ENCODE results near the gene SDHA.
"Not testable (repeated sequence)": the region's sequence is repeated elsewhere in the genome, so short reads cannot be mapped to it uniquely, and the experiment has no call there.

Gene SDHA

DNA sequence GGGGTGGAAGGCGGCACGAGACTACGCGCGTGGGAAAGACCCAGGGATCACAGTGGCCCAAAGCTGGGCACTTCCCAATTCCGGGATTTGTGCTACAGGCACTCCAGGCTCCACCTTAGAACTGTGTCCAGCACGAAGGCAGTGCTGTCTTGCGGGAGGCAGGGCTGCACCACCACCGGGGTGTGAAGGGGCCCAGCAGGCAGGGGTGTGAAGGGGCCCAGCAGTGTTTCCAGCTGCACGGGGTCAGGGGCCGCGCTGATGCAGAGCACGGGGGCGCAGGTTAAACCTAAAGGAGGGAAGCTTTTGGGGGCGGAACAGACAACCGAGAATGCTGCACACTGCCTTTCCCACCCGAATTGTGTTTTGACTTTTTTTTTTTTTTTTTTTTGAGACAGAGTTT, 52.2 kb downstream of the SDHA start:
- Histone ChIP-seq H3K4me3 (ENCODE audit: low read depth, low read length) (no peak overlapping the region), H3K27ac (ENCODE audit: extremely low read depth, low read depth, low read length) (peak overlapping the region; percentile 77), H3K9me3 (ENCODE audit: control insufficient read depth, insufficient read depth, low read depth, low read length) (no peaks in the 10 kb centered on the region), H3K4me1 (ENCODE audit: control insufficient read depth, insufficient read depth, low read length) (no peaks in the 10 kb centered on the region), H3K36me3 (ENCODE audit: control insufficient read depth in 2 of 2, insufficient read depth in 1 of 2, low read length in 2 of 2) (peaks cover 0 to 23% of the 10 kb centered on the region in 2 experiments; a peak in 2 of 3 replicates)
- TF ChIP-seq ZNF18 (tag by site-specific recombination; IDR thresholded peaks at IDR 0.05) (peak; percentile 94), SP2 (tag by site-specific recombination; IDR thresholded peaks at IDR 0.05) (0 out of 2 replicates have a peak, but pooled peaks have one; percentile 27), KLF16 (tag by site-specific recombination; IDR thresholded peaks at IDR 0.05) (no peak)
- CTCF ChIA-PET: interaction anchor here (0.6 to 1.0 kb wide), 2 partner anchors 17 to 51 kb away, joined by 3 read pairs; no protein-coding TSS in a partner anchor
- POLR2A ChIA-PET: interaction anchor here (0.9 to 2.3 kb wide), 6 partner anchors 8 to 403 kb away, joined by 3 to 47 read pairs (median 6); partner anchors contain the start of genes CCDC127 and SDHA

GRCh38 chr5:271828-272167, 53.7 kb downstream of the SDHA start:
- CTCF ChIA-PET: interaction anchor here (0.9 kb wide), 1 partner anchor 84 kb away, joined by 5 read pairs; no protein-coding TSS in a partner anchor
- peaks cover 0 to 34% of the 10 kb centered on the region in 2 experiments; a peak in 2 of 3 replicates for H3K36me3 ChIP-seq (ENCODE audit: control insufficient read depth in 2 of 2, insufficient read depth in 1 of 2, low read length in 2 of 2)
- TF ChIP-seq ZFHX2 (tag by site-specific recombination; conservative IDR thresholded peaks at IDR 0.05): peak; percentile 4; the same call in 1 of the 2 replicates
- TF ChIP-seq HIC1 (tag by site-specific recombination; IDR thresholded peaks at IDR 0.05): peak; percentile 72; the same call in 1 of the 2 replicates
- H3K4me1 ChIP-seq (ENCODE audit: control insufficient read depth, insufficient read depth, low read length); H3K9me3 ChIP-seq (ENCODE audit: control insufficient read depth, insufficient read depth, low read depth, low read length): not testable (repeated sequence)
- H3K27ac ChIP-seq (ENCODE audit: extremely low read depth, low read depth, low read length): peak overlapping the region; percentile 34; the same call in 1 of the 2 replicates
- peak overlapping the region; percentile 87 for H3K4me3 ChIP-seq (ENCODE audit: low read depth, low read length)
- POLR2A ChIA-PET: interaction anchor here (1.0 to 2.3 kb wide), 13 partner anchors 12 to 620 kb away, joined by 3 to 47 read pairs (median 4); partner anchors contain the start of genes AHRR, BRD9, CCDC127 and SDHA

- POLR2A ChIA-PET; H3K9me3 ChIP-seq (ENCODE audit: control insufficient read depth, insufficient read depth, low read depth, low read length); CTCF ChIA-PET; H3K4me3 ChIP-seq (ENCODE audit: low read depth, low read length); H3K27ac ChIP-seq (ENCODE audit: extremely low read depth, low read depth, low read length); H3K4me1 ChIP-seq (ENCODE audit: control insufficient read depth, insufficient read depth, low read length): not testable (repeated sequence)
- peaks cover 0 to 35% of the 10 kb centered on the region in 2 experiments for H3K36me3 ChIP-seq (ENCODE audit: control insufficient read depth in 2 of 2, insufficient read depth in 1 of 2, low read length in 2 of 2)
Observed at GRCh38 chr5:273091-273490, 55.0 kb downstream of the SDHA start.

DNA sequence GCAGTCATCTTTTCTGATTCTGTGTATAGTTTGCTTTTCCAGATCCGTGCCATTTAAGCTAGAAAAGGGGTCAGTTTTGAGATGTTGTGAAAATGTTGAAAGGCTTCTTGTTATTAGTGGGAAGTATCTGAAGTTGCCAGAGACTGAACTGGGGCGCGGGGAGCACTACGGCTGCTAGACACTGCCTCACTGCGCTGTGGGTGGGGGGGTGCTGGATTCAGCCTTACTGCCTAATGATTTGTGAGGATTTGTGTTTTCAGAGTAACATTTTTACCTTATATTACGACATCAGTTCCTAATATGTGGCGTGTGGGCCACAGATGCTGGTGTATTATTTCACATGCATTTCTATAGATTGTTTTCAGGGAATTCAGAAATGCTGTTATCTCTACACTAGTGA, 55.4 kb downstream of the SDHA start:
- CTCF ChIA-PET; H3K27ac ChIP-seq (ENCODE audit: extremely low read depth, low read depth, low read length); H3K9me3 ChIP-seq (ENCODE audit: control insufficient read depth, insufficient read depth, low read depth, low read length); POLR2A ChIA-PET; H3K4me3 ChIP-seq (ENCODE audit: low read depth, low read length); H3K4me1 ChIP-seq (ENCODE audit: control insufficient read depth, insufficient read depth, low read length): not testable (repeated sequence)
- H3K36me3 ChIP-seq (ENCODE audit: control insufficient read depth in 2 of 2, insufficient read depth in 1 of 2, low read length in 2 of 2): peaks cover 2 to 35% of the 10 kb centered on the region in 2 experiments

- H3K9me3 ChIP-seq (ENCODE audit: control insufficient read depth, insufficient read depth, low read depth, low read length); H3K4me3 ChIP-seq (ENCODE audit: low read depth, low read length); H3K27ac ChIP-seq (ENCODE audit: extremely low read depth, low read depth, low read length); POLR2A ChIA-PET; H3K4me1 ChIP-seq (ENCODE audit: control insufficient read depth, insufficient read depth, low read length): not testable (repeated sequence)
- CTCF ChIA-PET: interaction anchor here (0.6 kb wide), 1 partner anchor 59 kb away, joined by 4 read pairs; no protein-coding TSS in a partner anchor
- H3K36me3 ChIP-seq (ENCODE audit: control insufficient read depth in 2 of 2, insufficient read depth in 1 of 2, low read length in 2 of 2): peaks cover 4 to 35% of the 10 kb centered on the region in 2 experiments
Observed at GRCh38 chr5:274346-274745, 56.2 kb downstream of the SDHA start.

GRCh38 chr5:278646-279045, 60.5 kb downstream of the SDHA start:
- POLR2A ChIA-PET: interaction anchor here (0.6 kb wide), 1 partner anchor 8 kb away, joined by 5 read pairs; no protein-coding TSS in a partner anchor
- Histone ChIP-seq H3K27ac (ENCODE audit: extremely low read depth, low read depth, low read length) (no peak overlapping the region), H3K4me3 (ENCODE audit: low read depth, low read length) (no peak overlapping the region), H3K9me3 (ENCODE audit: control insufficient read depth, insufficient read depth, low read depth, low read length) (no peaks in the 10 kb centered on the region), H3K4me1 (ENCODE audit: control insufficient read depth, insufficient read depth, low read length) (no peaks in the 10 kb centered on the region), H3K36me3 (ENCODE audit: control insufficient read depth in 2 of 2, insufficient read depth in 1 of 2, low read length in 2 of 2) (peaks cover 4 to 33% of the 10 kb centered on the region in 2 experiments)
- CTCF ChIA-PET: interaction anchor here (0.8 kb wide), 1 partner anchor 38 kb away, joined by 3 read pairs; no protein-coding TSS in a partner anchor
- TF ChIP-seq ZNF37A (tag by site-specific recombination; IDR thresholded peaks at IDR 0.05): no peak
- TF ChIP-seq ZNF335 (tag by site-specific recombination; conservative IDR thresholded peaks at IDR 0.05): no peak
- no peak for TF ChIP-seq ZNF529 (tag by site-specific recombination; IDR thresholded peaks at IDR 0.05; ENCODE audit: insufficient replicate concordance)
- TF ChIP-seq ZBTB44 (tag by site-specific recombination; IDR thresholded peaks at IDR 0.05): no peak
- no peak for TF ChIP-seq ZBTB6 (tag by site-specific recombination; IDR thresholded peaks at IDR 0.05)
- TF ChIP-seq ZNF362 (tag by site-specific recombination; IDR thresholded peaks at IDR 0.05): no peak
- no peak for TF ChIP-seq ZNF768 (tag by site-specific recombination; IDR thresholded peaks at IDR 0.05)
